Measurements from ENCODE around the gene OR10H1.

DNA sequence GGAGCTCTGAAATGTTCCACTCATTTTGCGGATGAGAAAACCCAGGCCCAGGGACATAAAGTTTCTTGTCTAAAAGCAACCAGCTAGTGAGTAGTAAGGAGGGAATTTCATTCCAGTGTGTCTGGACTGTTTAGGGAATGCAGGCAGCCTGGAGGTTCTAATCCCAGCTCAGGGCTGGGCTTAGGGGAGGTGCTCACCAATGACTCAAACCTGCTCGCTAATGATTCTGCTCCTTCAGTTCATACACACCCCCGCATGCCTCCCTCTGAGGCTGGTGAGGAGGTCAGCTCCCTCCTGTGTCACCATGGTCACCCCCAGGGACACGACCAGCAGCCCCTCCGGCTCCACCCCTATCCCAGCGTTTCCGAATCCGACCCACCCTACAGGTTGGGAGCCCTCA lies 47.8 kb upstream of the OR10H1 start:
- TF ChIP-seq, protein P1, sequence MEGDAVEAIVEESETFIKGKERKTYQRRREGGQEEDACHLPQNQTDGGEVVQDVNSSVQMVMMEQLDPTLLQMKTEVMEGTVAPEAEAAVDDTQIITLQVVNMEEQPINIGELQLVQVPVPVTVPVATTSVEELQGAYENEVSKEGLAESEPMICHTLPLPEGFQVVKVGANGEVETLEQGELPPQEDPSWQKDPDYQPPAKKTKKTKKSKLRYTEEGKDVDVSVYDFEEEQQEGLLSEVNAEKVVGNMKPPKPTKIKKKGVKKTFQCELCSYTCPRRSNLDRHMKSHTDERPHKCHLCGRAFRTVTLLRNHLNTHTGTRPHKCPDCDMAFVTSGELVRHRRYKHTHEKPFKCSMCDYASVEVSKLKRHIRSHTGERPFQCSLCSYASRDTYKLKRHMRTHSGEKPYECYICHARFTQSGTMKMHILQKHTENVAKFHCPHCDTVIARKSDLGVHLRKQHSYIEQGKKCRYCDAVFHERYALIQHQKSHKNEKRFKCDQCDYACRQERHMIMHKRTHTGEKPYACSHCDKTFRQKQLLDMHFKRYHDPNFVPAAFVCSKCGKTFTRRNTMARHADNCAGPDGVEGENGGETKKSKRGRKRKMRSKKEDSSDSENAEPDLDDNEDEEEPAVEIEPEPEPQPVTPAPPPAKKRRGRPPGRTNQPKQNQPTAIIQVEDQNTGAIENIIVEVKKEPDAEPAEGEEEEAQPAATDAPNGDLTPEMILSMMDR (IDR thresholded peaks at IDR 0.05; ENCODE audit: insufficient read depth, low read length), result no peak
- TF ChIP-seq, protein P2, sequence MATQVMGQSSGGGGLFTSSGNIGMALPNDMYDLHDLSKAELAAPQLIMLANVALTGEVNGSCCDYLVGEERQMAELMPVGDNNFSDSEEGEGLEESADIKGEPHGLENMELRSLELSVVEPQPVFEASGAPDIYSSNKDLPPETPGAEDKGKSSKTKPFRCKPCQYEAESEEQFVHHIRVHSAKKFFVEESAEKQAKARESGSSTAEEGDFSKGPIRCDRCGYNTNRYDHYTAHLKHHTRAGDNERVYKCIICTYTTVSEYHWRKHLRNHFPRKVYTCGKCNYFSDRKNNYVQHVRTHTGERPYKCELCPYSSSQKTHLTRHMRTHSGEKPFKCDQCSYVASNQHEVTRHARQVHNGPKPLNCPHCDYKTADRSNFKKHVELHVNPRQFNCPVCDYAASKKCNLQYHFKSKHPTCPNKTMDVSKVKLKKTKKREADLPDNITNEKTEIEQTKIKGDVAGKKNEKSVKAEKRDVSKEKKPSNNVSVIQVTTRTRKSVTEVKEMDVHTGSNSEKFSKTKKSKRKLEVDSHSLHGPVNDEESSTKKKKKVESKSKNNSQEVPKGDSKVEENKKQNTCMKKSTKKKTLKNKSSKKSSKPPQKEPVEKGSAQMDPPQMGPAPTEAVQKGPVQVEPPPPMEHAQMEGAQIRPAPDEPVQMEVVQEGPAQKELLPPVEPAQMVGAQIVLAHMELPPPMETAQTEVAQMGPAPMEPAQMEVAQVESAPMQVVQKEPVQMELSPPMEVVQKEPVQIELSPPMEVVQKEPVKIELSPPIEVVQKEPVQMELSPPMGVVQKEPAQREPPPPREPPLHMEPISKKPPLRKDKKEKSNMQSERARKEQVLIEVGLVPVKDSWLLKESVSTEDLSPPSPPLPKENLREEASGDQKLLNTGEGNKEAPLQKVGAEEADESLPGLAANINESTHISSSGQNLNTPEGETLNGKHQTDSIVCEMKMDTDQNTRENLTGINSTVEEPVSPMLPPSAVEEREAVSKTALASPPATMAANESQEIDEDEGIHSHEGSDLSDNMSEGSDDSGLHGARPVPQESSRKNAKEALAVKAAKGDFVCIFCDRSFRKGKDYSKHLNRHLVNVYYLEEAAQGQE (IDR thresholded peaks at IDR 0.05; ENCODE audit: insufficient replicate concordance, low read depth), result no peak
- no peak for TF ChIP-seq POLR2AphosphoS5 (IDR thresholded peaks at IDR 0.05; ENCODE audit: low read depth)
- no peak for TF ChIP-seq GABPA (IDR thresholded peaks at IDR 0.05; ENCODE audit: low read depth)

All from HL-60 (cell line).